OCI-LY7 (cell line): Measurements from ENCODE around the gene ZHX3. TPM values are rescaled to one million over a fixed set of nuclear protein-coding genes. Genes with fewer than 3 reads are reported as not detected.
"Not testable (repeated sequence)": the region's sequence is repeated elsewhere in the genome, so short reads cannot be mapped to it uniquely, and the experiment has no call there.

Experiments
- BruUV-seq: library from RNA; stranded (reverse); fragments of 400-500 nt; replicated peaks from 2 replicates; lab custom pipeline; 2021; lab: Mats Ljungman, UMichigan
- CTCF ChIA-PET: fragments of 300-600 bp; sonication (Branson Sonifier 250); formaldehyde crosslinking; loops from one replicate; lab custom pipeline; 2022; ENCODE audit warnings: antibody characterized with exemption; ENCODE audit not compliant: unreplicated experiment; lab: Charles Lee
- POLR2A ChIA-PET: fragments of 300-600 bp; sonication (Branson Sonifier 250); formaldehyde crosslinking; loops from one replicate; lab custom pipeline; 2022; ENCODE audit warnings: antibody characterized with exemption; lab: Charles Lee
- DNase-seq: peaks from one replicate; pipeline ENCODE4 v3.0.0-alpha.2; 2015; ENCODE audit warnings: low spot score
- H2AFZ ChIP-seq: fragments of 200-600 bp; sonication (generic), shearing (Covaris generic); 2 replicates; pipeline ENCODE4 v1.6.1; 2014; ENCODE audit warnings: mild to moderate bottlenecking, antibody characterized with exemption, low read length, moderate library complexity
- H3K27ac ChIP-seq: fragments of 200-600 bp; sonication (generic); 2 replicates; pipeline ENCODE4 v1.5.1; 2014; ENCODE audit warnings: mixed run types, low read depth, mild to moderate bottlenecking, moderate library complexity, low read length, inconsistent platforms; ENCODE audit not compliant: poor library complexity, severe bottlenecking
- H3K36me3 ChIP-seq: fragments of 200-600 bp; sonication (generic); 2 replicates; pipeline ENCODE4 v1.6.1; 2014; ENCODE audit warnings: mild to moderate bottlenecking, antibody characterized with exemption, low read length, moderate library complexity, mixed read lengths; ENCODE audit not compliant: insufficient read depth
- H3K4me1 ChIP-seq: fragments of 200-600 bp; sonication (generic); 2 replicates; pipeline ENCODE4 v1.5.1; 2014; ENCODE audit warnings: mild to moderate bottlenecking, low read length; ENCODE audit not compliant: insufficient read depth, poor library complexity, severe bottlenecking
- H3K4me2 ChIP-seq: fragments of 200-600 bp; sonication (generic); 2 replicates; pipeline ENCODE4 v1.6.1; 2014; ENCODE audit warnings: mild to moderate bottlenecking, low read length
- H3K4me3 ChIP-seq: fragments of 200-600 bp; sonication (generic); 2 replicates; pipeline ENCODE4 v1.5.1; 2014; ENCODE audit warnings: mild to moderate bottlenecking, low read depth, low read length; ENCODE audit not compliant: poor library complexity, severe bottlenecking
- H3K79me2 ChIP-seq: fragments of 200-600 bp; sonication (generic); 2 replicates; pipeline ENCODE4 v1.6.1; 2016; ENCODE audit warnings: low read depth, mild to moderate bottlenecking, low read length, moderate library complexity, mixed read lengths; ENCODE audit not compliant: insufficient read depth
- H3K9me2 ChIP-seq: fragments of 200-600 bp; sonication (generic); 2 replicates; pipeline ENCODE4 v1.6.1; 2016; ENCODE audit warnings: mild to moderate bottlenecking, low read length, mixed read lengths; ENCODE audit not compliant: insufficient read depth
- H3K9me3 ChIP-seq: fragments of 200-600 bp; sonication (generic); 2 replicates; pipeline ENCODE4 v1.6.1; 2014; ENCODE audit warnings: mild to moderate bottlenecking, mixed run types, low read length, mixed read lengths
- H4K20me1 ChIP-seq: fragments of 200-600 bp; sonication (generic); 2 replicates; pipeline ENCODE4 v1.6.1; 2014; ENCODE audit warnings: mild to moderate bottlenecking, antibody characterized with exemption, low read length, moderate library complexity, mixed read lengths; ENCODE audit not compliant: insufficient read depth
- EZH2phosphoT487 ChIP-seq: fragments of 200-600 bp; sonication (generic); IDR thresholded peaks from 2 replicates; pipeline ENCODE4 v1.6.1; 2018; ENCODE audit warnings: low read depth, borderline replicate concordance, mild to moderate bottlenecking, mixed run types, antibody characterized with exemption, low read length, moderate library complexity, mixed read lengths
- intact Hi-C: fragments of 100-400 bp; cut with micrococcal nuclease; formaldehyde crosslinking; loops from one replicate; pipeline ENCODE4 v1.10.0; 2022; ENCODE audit not compliant: unreplicated experiment
- total RNA-seq, 2 experiments: library from RNA; depleted of rRNA in 1 of 2; stranded (reverse); fragments of >200 nt in 1 of 2; shearing (Covaris generic) in 1 of 2; gene quantifications; 2 replicates each; pipeline ENCODE4 v1.2.3, GENCODE V29; 2014 to 2022
- TF ChIP-seq, protein P1 (sequence below): fragments of 200-600 bp; sonication (generic); conservative IDR thresholded peaks from 2 replicates; pipeline ENCODE4 v1.5.1; 2014; ENCODE audit warnings: mild to moderate bottlenecking, antibody characterized with exemption, low read length, moderate library complexity, mixed read lengths

ZHX3 gene
- total RNA-seq, 2 experiments from 2014 or later, result 5.8 to 16.9 TPM

DNA sequence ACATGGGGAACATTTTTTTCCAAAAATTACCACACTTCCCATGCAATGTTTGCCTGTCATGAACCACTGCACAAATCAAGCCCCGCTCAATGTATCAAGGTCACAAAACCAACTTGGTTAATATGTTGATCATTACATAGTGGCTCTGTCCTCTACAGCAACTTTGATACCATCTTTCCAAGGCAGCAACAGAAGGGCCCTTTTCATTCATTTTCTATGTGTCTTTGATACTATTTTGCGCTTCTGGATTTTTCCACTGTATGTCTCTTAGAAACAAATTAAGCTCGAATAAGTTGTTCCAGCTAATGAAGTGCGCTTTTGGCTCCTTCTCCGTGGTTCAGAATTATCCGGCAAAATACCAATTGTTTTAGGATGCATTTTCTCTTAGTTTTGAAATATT lies 1.5 kb downstream of the ZHX3 start:
- ChIA-PET CTCF (no interaction called here), POLR2A (interaction anchor here (1.4 kb wide), 1 partner anchor 11 kb away, joined by 3 read pairs; no protein-coding TSS in a partner anchor)
- TF ChIP-seq EZH2phosphoT487, result no peak
- TF ChIP-seq, protein P1, sequence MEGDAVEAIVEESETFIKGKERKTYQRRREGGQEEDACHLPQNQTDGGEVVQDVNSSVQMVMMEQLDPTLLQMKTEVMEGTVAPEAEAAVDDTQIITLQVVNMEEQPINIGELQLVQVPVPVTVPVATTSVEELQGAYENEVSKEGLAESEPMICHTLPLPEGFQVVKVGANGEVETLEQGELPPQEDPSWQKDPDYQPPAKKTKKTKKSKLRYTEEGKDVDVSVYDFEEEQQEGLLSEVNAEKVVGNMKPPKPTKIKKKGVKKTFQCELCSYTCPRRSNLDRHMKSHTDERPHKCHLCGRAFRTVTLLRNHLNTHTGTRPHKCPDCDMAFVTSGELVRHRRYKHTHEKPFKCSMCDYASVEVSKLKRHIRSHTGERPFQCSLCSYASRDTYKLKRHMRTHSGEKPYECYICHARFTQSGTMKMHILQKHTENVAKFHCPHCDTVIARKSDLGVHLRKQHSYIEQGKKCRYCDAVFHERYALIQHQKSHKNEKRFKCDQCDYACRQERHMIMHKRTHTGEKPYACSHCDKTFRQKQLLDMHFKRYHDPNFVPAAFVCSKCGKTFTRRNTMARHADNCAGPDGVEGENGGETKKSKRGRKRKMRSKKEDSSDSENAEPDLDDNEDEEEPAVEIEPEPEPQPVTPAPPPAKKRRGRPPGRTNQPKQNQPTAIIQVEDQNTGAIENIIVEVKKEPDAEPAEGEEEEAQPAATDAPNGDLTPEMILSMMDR, result no peak
- Histone ChIP-seq H3K4me3 (peak overlapping the region; percentile 91), H3K36me3 (no peaks in the 10 kb centered on the region; the same call in 1 of the 2 replicates), H2AFZ (peak overlapping the region; percentile 70; the same call in 1 of the 2 replicates), H3K4me1 (peaks cover 20% of the 10 kb centered on the region), H3K9me3 (peaks cover 5% of the 10 kb centered on the region; the same call in 1 of the 2 replicates), H3K79me2 (peaks cover 14% of the 10 kb centered on the region; the same call in 1 of the 2 replicates), H4K20me1 (no peaks in the 10 kb centered on the region), H3K4me2 (peak overlapping the region; percentile 93), H3K9me2 (no peaks in the 10 kb centered on the region), H3K27ac (no peak overlapping the region)
- intact Hi-C loops, result no loop called here
- no peak for DNase-seq
- TSS peak; percentile 82 for BruUV-seq

DNA sequence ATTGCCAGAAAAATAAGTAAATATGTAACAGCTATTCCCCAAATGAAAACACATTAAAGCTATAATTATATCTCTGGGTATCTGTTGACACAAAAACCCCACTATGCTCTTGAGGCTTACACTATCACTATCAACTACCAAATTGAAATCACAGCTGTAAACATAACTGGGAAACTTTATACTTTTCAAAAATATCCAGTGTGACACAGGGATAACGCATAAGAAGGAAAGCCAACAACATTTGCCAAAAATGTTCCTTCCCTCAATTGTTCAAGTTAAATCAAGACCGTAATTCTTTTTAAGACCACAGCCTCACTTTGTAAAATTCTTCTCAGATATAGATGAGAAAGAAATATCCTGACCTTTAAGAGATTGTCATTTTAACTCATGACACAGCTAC lies 3.1 kb downstream of the ZHX3 start:
- no TSS peak for BruUV-seq
- intact Hi-C loops, result no loop called here
- CTCF ChIA-PET, result no interaction called here
- Histone ChIP-seq H2AFZ (no peak overlapping the region), H3K79me2 (peaks cover 14% of the 10 kb centered on the region; the same call in 1 of the 2 replicates), H3K9me2 (no peaks in the 10 kb centered on the region), H3K4me2 (no peak overlapping the region), H3K4me3 (no peak overlapping the region), H3K4me1 (peaks cover 20% of the 10 kb centered on the region), H3K36me3 (no peaks in the 10 kb centered on the region; the same call in 1 of the 2 replicates), H3K9me3 (peaks cover 5% of the 10 kb centered on the region; the same call in 1 of the 2 replicates), H3K27ac (no peak overlapping the region), H4K20me1 (no peaks in the 10 kb centered on the region)
- no peak for DNase-seq
- POLR2A ChIA-PET, result interaction anchor here (1.2 to 1.5 kb wide), 2 partner anchors 9 kb away, joined by 3 to 4 read pairs; no protein-coding TSS in a partner anchor
- TF ChIP-seq, protein P1, result no peak
- no peak for TF ChIP-seq EZH2phosphoT487

DNA sequence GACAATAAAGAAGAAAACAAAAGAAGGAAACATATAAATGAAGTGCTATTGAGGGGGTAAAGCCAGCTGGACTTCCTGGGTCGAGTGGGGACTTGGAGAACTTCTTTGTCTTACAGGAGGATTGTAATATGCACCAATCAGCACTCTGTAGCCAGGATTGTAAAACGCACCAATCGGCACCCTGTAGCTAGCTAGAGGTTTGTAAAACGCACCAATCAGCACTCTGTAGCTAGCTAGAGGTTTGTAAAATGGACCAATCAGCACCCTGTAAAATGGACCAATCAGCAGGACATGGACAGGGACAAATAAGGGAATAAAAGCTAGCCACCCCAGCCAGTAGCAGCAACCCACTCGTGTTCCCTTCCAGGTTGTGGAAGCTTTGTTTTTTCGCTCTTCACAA lies 5.5 kb downstream of the ZHX3 start:
- intact Hi-C loops, H3K27ac ChIP-seq, BruUV-seq, DNase-seq, H3K9me3 ChIP-seq, H3K36me3 ChIP-seq, H3K4me3 ChIP-seq, CTCF ChIA-PET, H3K4me2 ChIP-seq, H3K9me2 ChIP-seq, H2AFZ ChIP-seq, H4K20me1 ChIP-seq: not testable (repeated sequence)
- Histone ChIP-seq H3K4me1 (peaks cover 20% of the 10 kb centered on the region), H3K79me2 (peaks cover 13% of the 10 kb centered on the region; the same call in 1 of the 2 replicates)
- POLR2A ChIA-PET, result interaction anchor here (1.5 kb wide), 1 partner anchor 11 kb away, joined by 4 read pairs; no protein-coding TSS in a partner anchor
